OCI-M1 (cell line): ENCODE measurements around the gene KRT36.

Experiments used
- DNase-seq: peaks from one replicate; lab custom pipeline; 2025; lab: John Stamatoyannopoulos, UW

KRT36 gene

DNA sequence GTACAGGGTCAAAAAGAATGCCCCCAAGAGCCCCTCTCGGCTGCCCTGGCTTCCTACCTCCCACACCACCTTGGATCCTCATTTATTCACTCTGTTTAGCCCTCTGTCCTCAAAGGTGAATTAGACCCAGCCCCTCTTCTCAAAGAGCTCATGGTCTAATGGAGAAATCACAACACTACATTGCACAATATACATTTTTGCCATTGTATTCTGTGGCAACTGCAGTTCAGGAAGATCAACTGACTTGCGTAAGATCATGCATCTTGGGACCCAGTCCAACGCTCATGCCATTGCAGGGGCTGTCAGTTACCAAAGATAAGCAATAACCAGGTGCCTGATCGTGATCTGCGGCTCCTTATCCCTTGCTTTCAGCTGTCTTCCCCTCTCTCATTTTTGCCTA, 50.3 kb downstream of the KRT36 start:
- no peak for DNase-seq

DNA sequence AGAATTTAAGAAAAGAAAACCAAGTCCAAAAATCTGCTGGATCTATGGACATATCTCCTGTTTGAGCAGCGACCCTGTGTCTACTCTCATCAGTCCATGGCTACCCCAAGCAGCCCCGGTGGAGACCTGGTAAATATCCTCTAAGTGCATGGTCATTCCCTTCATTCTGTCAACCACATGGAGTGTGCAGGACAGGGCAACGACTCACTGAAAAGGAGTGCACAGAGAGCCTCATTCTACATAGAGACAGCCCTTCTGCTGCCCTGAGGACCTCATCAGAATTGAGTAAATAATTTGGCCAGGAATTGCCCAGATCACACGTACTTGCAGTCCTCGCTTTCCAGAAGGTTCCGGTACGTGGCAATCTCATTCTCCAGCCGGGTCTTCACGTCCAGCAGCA, 51.9 kb downstream of the KRT36 start:
- DNase-seq = no peak

DNA sequence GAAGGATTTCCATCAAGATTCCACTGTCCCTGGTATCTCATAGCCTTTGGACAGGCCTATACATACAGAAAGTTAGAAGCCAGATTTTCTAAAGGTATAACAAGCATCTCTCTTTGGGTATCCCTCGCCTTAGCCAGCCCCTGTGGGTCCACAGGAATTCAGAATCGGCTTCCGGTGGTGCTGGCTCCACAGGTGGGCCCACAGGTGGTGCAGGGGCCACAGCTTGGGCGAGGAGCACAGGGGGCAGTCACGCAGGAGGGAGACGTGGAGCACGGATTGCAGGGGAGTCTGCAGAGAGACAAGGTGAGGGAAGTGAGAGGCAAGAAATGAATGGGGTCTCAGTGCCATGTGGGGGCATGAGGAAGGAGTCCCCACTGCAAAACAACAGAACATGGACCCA, 52.5 kb downstream of the KRT36 start:
- DNase-seq = no peak
